HL-60/S4 treated with retinoic acid at 250 ng/mL for 4 days and 3 days (cell line): ENCODE results near the gene USP31.

ENCODE experiments used
- in situ Hi-C: fragments of 300-500 bp; cut with MboI; formaldehyde crosslinking; loops from 2 replicates; pipeline ENCODE4 v1.7.0; 2022; ENCODE audit warnings: low sequenced_read_pairs

Gene USP31

GRCh38 chr16:23137818-23138217 lies 11.4 kb downstream of the USP31 start:
- in situ Hi-C loops = no loop called here

- in situ Hi-C loops = no loop called here
Observed at GRCh38 chr16:23137256-23137655, 12.0 kb downstream of the USP31 start.

- in situ Hi-C loops = no loop called here
Observed at GRCh38 chr16:23134274-23134673, 15.0 kb downstream of the USP31 start.

- in situ Hi-C loops = no loop called here
Observed at GRCh38 chr16:23132775-23133463, 16.3 kb downstream of the USP31 start.

- in situ Hi-C loops = no loop called here
Observed at GRCh38 chr16:23131931-23132621, 17.2 kb downstream of the USP31 start.

- in situ Hi-C loops = no loop called here
Observed at GRCh38 chr16:23131436-23131835, 17.8 kb downstream of the USP31 start.

- in situ Hi-C loops = no loop called here
Observed at GRCh38 chr16:23131036-23131435, 18.2 kb downstream of the USP31 start.

- in situ Hi-C loops = no loop called here
Observed at GRCh38 chr16:23129686-23130085, 19.6 kb downstream of the USP31 start.

- in situ Hi-C loops = no loop called here
Observed at GRCh38 chr16:23128056-23128455, 21.2 kb downstream of the USP31 start.

- in situ Hi-C loops = no loop called here
Observed at GRCh38 chr16:23125277-23125676, 24.0 kb downstream of the USP31 start.

GRCh38 chr16:23124315-23124714 lies 24.9 kb downstream of the USP31 start:
- in situ Hi-C loops = no loop called here

- in situ Hi-C loops = no loop called here
Observed at GRCh38 chr16:23122144-23122543, 27.1 kb downstream of the USP31 start.

GRCh38 chr16:23121024-23121423 lies 28.2 kb downstream of the USP31 start:
- in situ Hi-C loops = no loop called here

GRCh38 chr16:23120562-23120961 lies 28.7 kb downstream of the USP31 start:
- in situ Hi-C loops = no loop called here

GRCh38 chr16:23119570-23119969 lies 29.7 kb downstream of the USP31 start:
- in situ Hi-C loops = no loop called here

GRCh38 chr16:23114131-23114904 lies 34.9 kb downstream of the USP31 start:
- in situ Hi-C loops = no loop called here

GRCh38 chr16:23113185-23113584 lies 36.1 kb downstream of the USP31 start:
- in situ Hi-C loops = no loop called here

GRCh38 chr16:23110257-23110899 lies 38.9 kb downstream of the USP31 start:
- in situ Hi-C loops = no loop called here

GRCh38 chr16:23107936-23108335 lies 41.3 kb downstream of the USP31 start:
- in situ Hi-C loops = no loop called here

GRCh38 chr16:23107117-23107516 lies 42.1 kb downstream of the USP31 start:
- in situ Hi-C loops = no loop called here

- in situ Hi-C loops = no loop called here
Observed at GRCh38 chr16:23105309-23105708, 43.9 kb downstream of the USP31 start.
